HG02588 (cell line): ENCODE measurements around the gene HK3.

Experiments
- ATAC-seq: cut with Tn5 transposase; IDR thresholded peaks from one replicate; pipeline ENCODE4 v1.9.1; 2021; ENCODE audit warnings: mild to moderate bottlenecking, moderate library complexity; ENCODE audit not compliant: unreplicated experiment

The HK3 gene

GRCh38 chr5:176902102-176902814, 3.1 kb upstream of the HK3 start:
- no peak for ATAC-seq

DNA sequence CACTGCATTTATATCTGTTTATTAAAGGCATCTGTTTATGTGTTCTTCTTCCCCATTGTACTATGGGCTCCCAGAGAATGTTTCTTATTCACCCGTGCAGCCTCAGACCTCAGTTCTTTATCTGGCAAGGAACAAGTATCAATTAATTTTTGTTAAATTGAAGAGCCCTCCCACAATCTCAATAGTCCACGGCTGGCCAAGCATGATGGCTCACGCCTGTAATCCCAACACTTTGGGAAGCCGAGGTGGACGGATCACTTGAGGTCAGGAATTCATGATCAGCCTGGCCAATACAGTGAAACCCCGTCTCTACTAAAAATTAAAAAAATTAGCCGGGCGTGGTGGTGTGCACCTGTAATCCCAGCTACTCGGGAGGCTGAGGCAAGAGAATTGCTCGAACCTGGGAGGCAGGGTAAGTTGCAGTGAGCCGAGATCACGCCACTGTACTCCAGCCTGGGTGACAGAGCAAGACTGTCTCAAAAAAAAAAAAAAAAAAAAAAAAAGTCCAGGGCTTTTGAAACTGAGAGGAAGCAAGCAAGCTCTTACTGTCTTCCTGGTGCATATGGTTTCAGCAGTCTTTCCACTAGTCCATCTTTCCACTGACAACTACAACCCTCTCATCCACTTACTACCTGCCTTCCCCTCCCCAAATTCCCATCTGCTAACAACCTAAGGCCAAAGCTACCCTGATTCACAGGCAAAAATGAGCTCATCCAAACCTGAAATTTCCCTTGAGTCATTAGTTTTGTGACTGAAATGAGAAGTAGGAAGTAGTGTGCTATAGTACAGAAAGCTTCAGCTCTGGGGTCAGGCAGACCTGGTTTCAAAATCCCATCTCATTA, 2.3 kb upstream of the HK3 start:
- no peak for ATAC-seq

DNA sequence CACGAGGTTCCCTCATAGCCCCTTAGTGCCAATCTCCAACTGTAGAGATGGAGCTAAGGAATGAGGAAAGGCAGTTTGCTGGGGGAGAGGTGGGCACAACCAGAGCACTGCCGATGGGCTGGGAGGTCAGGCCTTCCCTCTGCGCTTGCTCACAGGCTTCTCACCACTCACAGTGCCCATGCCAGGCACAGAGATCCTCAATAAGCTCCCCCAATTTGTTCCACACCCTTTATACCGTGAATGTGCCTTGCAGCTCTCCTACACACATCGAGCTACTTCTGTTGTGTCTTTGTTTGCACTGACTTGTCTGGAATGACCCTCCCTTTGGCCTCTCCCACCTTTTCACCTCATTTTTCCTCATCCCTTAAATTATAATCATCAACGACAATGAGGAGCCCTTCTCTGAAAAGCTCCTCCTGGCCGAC, 1.6 kb upstream of the HK3 start:
- ATAC-seq, result no peak

GRCh38 chr5:176899946-176900779, 1.0 kb upstream of the HK3 start:
- ATAC-seq, result no peak

GRCh38 chr5:176897263-176897662, 1.9 kb downstream of the HK3 start:
- ATAC-seq, result no peak

- ATAC-seq, result no peak
Measured at GRCh38 chr5:176895831-176896230, 3.3 kb downstream of the HK3 start.

DNA sequence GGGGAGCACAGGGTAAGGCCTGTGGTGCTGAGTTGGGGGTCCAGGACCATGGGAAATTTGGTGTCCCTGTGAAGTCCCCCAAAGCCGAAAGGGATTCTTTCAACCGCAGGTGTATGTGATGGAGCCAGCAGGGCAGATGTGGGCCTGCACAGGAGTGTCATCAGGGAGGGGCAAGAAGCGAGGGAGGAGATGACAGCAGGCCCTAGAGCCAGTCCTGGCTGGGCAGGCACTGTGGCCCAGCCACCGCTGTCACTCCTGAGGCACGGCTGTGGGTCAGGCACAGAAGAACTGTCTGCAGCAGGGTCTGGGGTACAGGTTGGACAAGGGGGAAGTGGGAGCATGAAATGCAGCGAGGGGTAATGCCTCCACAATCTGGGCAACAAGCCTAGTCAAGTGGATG, 4.8 kb downstream of the HK3 start:
- ATAC-seq, result no peak

DNA sequence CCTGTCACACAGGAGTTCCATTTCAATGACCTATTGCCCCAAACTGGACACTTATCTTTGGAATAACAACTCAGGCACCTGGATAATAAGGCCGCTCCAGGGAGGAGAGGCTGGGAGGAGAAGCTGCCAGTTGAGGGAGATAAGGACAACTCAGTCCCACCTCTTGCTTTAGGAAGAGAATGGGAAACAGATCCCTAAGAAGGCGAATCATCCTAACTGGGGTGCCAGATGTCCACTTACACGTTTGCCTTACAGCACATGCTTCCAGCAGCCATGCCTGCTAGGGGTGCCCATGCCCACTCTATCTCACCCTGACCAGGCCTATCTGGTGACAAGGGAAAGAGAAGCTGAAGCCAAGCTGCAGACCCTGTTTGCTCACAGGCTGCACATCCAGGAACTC, 6.5 kb downstream of the HK3 start:
- no peak for ATAC-seq

- ATAC-seq, result no peak
Measured at GRCh38 chr5:176891331-176891958, 7.7 kb downstream of the HK3 start.

DNA sequence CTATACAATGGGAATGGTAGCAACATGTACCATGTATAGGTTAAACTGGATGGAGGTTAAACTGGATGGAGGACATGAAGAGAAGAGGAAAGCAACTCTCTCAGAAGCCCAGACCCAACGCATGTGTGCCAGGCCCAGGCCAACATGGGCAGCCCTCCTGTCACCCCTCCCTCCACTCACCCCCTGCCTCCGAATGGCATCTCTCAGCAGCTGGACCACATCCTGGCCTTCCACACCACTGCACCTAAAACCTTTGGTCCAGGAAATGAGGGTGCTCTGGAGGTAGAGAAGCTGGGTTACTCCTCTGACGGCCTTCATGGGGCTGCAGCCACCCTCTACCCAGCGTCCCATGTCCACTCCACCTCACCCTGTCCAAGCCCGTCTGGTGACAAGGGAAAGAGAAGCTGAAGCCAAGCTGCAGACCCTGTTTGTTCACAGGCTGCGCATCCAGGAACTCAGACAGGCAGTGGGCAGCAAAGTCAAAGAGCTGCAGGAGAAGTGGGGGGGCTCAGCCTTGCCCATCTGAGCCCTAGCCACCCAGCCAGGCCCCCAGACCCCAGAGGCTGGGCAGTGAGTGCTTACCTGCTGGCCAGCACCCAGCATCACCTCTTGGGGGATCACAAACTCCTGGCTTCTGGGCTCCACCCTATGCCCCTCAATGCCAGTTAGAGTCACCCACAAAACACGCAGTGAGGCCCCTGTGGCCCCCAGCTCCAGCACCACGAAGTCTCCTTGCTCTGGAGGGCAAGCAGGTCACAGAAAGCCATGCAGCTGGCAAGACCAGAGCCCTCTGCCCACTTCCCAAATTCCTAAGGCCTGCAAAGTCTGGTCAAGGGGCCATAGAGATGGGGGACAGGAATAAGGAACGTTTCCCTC, 8.5 kb downstream of the HK3 start:
- ATAC-seq, result no peak

DNA sequence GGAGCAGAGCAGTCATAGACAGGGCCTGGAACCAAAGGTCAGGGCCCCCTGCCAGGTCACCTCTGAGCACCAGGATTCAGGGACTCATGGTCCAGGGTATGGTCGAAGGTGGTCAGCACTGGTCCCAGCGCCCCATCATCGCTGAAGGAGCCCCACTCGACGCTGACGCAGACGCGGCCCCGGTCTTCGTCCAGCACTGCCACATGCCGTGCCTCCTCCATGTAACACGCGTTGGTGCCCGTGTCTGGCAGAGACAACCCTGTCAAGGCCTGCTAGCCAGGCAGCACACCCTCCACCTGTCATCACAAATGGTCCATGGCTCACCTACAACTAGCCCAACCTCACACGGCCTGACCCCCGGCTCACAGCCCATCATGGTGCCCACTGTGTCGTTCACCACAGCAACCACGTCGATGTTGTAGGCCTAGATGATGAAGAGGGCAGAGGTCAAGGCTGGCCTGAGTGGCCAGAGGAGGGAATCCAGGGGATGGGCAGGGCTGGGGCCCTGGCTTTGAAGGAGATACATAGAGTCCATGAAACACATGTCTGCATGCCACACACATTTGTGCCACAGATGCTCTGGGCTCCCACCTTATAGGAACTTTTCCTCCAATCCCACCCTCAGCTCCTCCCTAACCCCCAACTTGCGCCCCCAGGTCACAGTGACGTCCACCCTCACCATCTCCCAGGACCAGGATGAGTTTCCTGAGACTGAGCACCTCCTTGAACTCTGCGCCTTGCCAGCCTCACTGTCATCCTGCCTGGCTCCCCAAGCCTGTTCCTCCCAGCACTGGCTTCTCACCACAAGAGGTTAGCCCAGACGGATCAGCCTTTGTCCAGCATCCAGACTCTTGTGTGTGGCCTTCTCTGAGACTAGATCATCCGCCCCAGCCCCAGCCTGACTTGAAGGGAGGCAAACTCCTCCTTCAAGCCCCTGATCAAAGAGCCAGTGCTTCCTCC, 9.5 kb downstream of the HK3 start:
- no peak for ATAC-seq

DNA sequence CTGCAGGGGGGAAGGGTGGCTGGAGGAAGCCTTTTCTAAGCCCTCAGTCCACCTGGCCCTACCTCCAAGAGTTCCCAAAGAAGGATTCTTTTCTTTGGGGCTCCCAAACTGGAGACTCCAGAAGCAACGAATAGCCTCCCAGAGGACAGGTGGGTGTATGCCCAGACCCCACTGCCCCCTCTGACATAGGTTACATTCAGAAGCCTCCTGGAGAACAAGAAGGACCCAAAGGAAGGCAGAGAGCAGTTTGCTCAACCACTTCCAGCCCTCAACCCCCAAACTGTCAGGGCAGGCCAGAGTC, 10.3 kb downstream of the HK3 start:
- ATAC-seq, result no peak

GRCh38 chr5:176888016-176888864, 10.9 kb downstream of the HK3 start:
- ATAC-seq, result no peak

- ATAC-seq, result no peak
Measured at GRCh38 chr5:176887252-176887849, 11.8 kb downstream of the HK3 start.

DNA sequence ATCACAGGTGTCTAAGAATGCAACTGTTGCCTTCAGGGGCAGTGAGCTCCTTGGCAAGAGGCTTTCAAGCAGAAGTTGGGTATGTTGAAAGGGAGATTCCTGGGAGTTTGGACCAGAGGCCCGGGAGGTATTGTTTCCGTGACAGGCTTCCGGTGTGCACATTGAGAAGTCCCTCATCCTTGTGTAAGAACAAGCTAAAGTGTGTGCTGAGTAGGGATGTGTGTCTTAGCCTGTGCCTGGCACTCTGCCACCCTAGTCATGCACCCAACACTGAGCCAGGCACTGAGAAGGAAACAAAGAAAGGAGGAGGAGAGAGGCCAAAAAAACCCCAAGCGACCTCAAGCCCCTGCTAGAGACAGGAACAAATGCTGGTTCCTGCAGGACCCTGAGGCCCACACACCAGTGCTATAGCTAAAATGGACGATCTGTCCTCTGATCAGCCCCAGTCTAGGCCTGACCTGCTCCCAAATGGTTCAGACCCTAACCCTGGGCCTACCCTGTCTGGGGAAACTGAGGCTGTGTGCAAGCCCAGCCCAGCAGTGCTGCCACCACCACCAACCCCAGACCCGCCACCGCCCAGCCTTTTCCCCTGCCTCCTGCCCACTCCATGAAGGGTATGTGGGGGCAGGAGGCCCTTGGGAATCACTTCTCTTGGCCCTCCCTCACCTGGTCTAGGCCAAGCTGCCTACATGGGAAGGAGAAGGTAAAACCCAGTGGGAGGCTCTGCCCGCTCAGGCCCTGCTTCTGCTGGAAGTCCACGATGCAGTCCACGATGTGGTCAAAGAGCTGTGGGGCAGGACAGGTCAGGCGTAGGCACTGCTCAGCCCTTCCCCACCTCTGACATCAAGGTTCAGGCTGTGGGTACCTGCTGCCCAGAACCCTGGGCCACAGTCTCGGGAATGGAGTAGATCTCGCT, 12.6 kb downstream of the HK3 start:
- no peak for ATAC-seq

DNA sequence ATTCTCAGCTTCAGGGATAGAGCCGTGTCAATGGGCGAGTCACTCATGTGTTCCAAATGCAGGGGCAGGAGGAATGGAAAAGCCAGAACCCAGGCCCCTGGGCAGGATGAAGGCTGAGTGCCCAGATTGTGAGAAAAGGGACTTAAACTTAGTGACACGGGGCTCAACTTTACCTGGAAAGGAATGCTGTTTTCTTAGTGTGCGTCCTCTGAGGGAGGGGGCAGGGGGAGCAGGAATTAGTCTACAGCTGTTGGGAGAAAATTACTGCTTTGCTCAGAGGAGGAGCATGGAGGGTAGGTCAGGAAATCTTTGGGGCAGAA, 14.6 kb downstream of the HK3 start:
- ATAC-seq, result no peak
